ENCODE measurements around the gene DOCK6.
A peak's percentile ranks its signal among the peaks of the same experiment; 100 is the strongest.
"Not testable (repeated sequence)": the region's sequence is repeated elsewhere in the genome, so short reads cannot be mapped to it uniquely, and the experiment has no call there.

DOCK6 gene

GRCh38 chr19:11168568-11168967, 93.8 kb downstream of the DOCK6 start:
- DNase-seq, result no peak

DNA sequence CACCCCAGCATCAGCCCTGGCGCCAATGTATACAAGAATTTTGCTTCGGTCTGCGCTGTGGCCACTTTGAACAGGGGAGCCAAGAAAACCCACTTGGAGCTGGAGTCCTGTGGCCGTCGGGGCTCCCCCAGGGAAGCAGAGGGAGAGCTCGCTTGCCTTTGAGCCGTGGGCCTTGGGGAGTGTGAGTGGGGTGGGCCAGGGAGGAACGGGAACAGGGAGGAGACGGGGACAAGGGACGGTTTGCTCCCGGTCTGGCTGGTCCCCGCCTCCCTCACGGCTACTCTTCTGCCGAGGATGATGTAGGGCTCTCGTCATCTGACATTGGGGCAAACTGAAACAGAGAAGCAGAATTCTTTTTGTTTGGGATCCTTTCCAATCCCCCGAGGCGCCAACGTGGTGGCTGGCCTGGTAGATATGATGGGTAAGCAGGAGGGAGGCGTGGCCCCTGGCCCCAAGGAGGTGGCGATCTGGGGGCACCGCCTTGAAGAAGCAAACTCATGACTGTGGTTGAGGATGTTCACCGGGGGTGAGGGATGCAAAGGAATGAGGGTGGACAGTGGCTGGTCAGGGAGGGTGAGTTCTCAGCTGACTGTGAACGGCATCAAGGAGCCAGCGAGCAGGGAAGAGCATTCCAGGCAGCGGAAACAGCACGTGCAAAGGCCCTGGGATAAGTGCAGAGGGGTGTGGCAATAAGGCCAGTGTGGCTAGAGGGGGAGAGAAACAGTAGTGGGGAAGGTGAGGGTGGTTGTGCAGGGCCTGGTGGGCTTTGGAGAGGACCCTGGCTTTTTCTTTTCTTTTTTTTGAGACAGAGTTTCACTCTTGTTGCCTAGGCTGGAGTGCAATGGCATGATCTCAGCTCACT, 95.8 kb downstream of the DOCK6 start:
- DNase-seq, result no peak

GRCh38 chr19:11165486-11166030, 96.8 kb downstream of the DOCK6 start:
- no peak for DNase-seq

GRCh38 chr19:11164879-11165406, 97.4 kb downstream of the DOCK6 start:
- no peak for DNase-seq

DNA sequence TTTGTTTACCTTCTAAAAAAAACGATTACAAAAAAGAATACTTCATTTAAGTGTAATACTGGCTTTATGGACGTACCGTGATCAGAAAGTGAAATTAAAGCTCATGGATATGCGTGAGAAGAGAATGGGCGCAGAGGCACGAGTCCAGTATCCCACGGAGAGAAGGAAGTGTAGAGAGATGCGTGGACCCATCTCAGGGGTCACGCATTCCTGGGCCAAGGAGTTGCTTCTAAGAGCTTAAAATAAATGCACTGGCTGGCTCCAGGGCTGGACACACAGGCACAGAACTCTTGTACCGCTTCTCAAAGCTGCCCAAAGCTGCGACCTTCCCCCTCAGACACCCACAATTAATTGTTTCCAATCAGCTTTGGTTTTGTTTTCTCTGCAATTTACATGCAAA, 98.0 kb downstream of the DOCK6 start:
- no peak for DNase-seq

GRCh38 chr19:11160440-11160768, 101.9 kb downstream of the DOCK6 start:
- not testable (repeated sequence) for DNase-seq

DNA sequence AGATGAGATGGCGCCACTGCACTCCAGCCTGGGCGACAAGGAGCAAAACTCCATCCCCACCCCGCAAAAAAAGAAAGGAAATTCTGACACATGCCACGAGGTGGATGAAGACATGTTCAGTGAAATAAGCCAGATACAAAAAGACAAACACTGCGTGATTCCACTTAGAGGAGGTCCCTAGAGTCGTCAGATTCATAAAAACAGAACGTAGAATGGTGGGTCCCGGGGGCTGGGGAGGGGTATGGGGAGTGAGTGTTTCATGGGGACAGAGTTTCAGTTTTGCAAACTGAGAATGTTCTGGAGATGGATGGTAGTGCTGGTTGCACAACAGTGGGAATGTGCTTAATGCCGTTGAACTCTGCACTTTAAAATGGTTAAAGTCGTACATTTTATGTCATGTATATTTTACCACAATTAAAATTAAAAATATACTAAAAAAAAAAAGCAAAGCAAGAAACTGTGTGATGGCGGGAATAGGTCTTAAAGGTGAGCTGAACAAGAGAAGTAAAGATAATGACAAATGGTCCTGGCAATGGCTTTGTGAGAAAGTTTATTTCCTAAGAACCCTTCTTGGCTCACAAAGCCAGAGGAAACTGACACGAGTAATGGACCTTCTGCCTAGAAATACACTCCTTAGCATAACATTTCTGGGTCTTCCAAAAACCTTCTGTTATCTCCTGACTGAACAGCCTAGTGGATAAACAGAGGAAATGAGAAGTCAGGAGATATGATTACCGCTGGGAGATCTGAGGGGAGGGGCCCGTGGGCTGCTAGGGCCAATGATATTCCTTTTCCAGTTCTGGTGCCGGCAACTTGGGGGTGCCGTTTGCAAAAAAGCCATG, 102.5 kb downstream of the DOCK6 start:
- no peak for DNase-seq

- DNase-seq, result peak; percentile 96
Observed at GRCh38 chr19:11155373-11156120, 106.8 kb downstream of the DOCK6 start, which contains the start of gene SPC24. Gene SPC24, minus strand, starts transcription at chr19:11155782. Its CDS starts 6 bp downstream, at chr19:11155776.

GRCh38 chr19:11154683-11155047, 107.7 kb downstream of the DOCK6 start:
- DNase-seq, result no peak

GRCh38 chr19:11152318-11153062, 109.8 kb downstream of the DOCK6 start:
- no peak for DNase-seq

- no peak for DNase-seq
Observed at GRCh38 chr19:11151181-11151580, 111.1 kb downstream of the DOCK6 start.

Measured in NCI-H774 (cell line).